GM12875 (cell line): Measurements from ENCODE around the gene LHFPL3.

ENCODE experiments used
- H3K4me3 ChIP-seq: one replicate; pipeline ENCODE4 v1.5.1; 2011; ENCODE audit warnings: low read depth, low read length, control low read depth
- CTCF ChIP-seq: IDR thresholded peaks from 2 replicates; pipeline ENCODE4 v1.5.1; 2011; ENCODE audit warnings: low read depth, mild to moderate bottlenecking, control low read depth, inconsistent platforms, low read length, moderate library complexity, borderline replicate concordance; ENCODE audit not compliant: insufficient read depth

The LHFPL3 gene

GRCh38 chr7:104794589-104794988, 466.2 kb downstream of the LHFPL3 start:
- no peak for TF ChIP-seq CTCF
- H3K4me3 ChIP-seq = no peak overlapping the region

- TF ChIP-seq CTCF = no peak
Measured at GRCh38 chr7:104795086-104795485, 466.7 kb downstream of the LHFPL3 start.

GRCh38 chr7:104795616-104796398, 467.4 kb downstream of the LHFPL3 start:
- H3K4me3 ChIP-seq = no peak overlapping the region
- no peak for TF ChIP-seq CTCF

More at GRCh38 chr7:104795086-104795485, 466.7 kb downstream of the LHFPL3 start:
- H3K4me3 ChIP-seq = no peak overlapping the region

- TF ChIP-seq CTCF = no peak
- no peak overlapping the region for H3K4me3 ChIP-seq
Measured at GRCh38 chr7:104800307-104800706, 471.9 kb downstream of the LHFPL3 start.

- H3K4me3 ChIP-seq = no peak overlapping the region
- TF ChIP-seq CTCF = no peak
Measured at GRCh38 chr7:104801022-104801421, 472.6 kb downstream of the LHFPL3 start.

GRCh38 chr7:104803931-104804330, 475.5 kb downstream of the LHFPL3 start:
- TF ChIP-seq CTCF = no peak
- H3K4me3 ChIP-seq = no peak overlapping the region

GRCh38 chr7:104804696-104805095, 476.3 kb downstream of the LHFPL3 start:
- H3K4me3 ChIP-seq = no peak overlapping the region
- no peak for TF ChIP-seq CTCF
